Brain pericyte (primary cell): ENCODE measurements around the gene OPN1MW3.
"Not testable (repeated sequence)": the region's sequence is repeated elsewhere in the genome, so short reads cannot be mapped to it uniquely, and the experiment has no call there.

Experiments used
- DNase-seq: peaks from one replicate; pipeline ENCODE4 v3.0.0-alpha.2; 2012; ENCODE audit warnings: low read depth, low spot score

Gene OPN1MW3

DNA sequence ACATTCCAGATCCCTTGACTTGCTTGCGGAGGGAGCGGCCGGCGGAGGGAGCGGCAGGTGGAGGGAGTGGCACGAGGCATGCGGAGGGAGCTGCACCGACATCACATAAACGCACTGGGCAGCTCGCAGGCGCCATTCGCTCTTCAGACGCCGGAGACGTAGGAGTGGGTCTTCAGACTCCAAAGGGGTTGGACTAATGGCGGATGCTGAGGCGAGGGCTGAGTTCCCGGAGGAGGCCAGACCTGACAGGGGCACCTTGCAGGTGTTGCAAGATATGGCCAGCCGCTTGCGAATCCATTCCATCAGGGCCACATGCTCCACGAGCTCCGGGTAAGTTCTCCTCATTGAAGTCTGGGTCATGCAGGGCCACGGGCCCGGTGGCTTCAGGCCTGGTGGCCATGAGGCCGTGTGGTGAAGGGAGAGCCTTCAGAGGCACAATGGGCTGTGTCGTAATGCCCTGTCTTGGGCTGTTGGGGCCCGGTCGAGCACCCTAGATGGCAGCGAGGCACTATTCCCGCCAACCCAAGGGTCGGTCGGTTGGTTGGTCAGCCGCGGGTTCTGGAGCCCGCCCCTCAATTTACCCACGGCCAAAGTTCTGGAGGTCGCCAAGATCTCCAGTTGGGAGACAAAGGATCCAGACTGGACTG is 38.4 kb downstream of the OPN1MW3 start, which contains the start of gene TKTL1:
TKTL1 (plus strand) TSS at position 132 of the 647 bp plus-strand sequence; CDS start at position 197, 65 bp downstream.
- DNase-seq = no peak

- DNase-seq = no peak
These were observed 39.3 kb downstream of the OPN1MW3 start for GRCh38 chrX:154296731-154297130.

GRCh38 chrX:154298312-154298711 is 40.9 kb downstream of the OPN1MW3 start:
- DNase-seq = no peak

GRCh38 chrX:154300816-154301215 is 43.4 kb downstream of the OPN1MW3 start:
- no peak for DNase-seq

DNA sequence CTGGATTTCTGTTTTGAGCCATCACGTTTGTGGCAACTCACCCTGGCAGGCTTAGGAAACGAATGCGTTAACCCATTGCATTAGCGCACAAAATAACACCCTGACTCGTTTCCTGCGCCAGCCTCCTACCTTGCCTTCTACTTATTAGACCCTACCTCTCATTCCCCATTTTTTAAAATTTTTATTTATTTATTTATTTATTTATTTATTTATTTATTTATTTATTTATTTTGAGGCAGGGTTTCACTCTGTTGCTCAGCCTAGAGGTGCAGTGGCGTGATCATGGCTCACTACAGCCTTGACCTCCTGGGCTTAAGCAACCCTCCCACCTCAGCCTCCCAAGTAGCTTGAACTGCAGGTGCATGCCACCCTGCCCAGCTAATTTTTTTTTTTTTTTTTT is 45.6 kb downstream of the OPN1MW3 start:
- not testable (repeated sequence) for DNase-seq

DNA sequence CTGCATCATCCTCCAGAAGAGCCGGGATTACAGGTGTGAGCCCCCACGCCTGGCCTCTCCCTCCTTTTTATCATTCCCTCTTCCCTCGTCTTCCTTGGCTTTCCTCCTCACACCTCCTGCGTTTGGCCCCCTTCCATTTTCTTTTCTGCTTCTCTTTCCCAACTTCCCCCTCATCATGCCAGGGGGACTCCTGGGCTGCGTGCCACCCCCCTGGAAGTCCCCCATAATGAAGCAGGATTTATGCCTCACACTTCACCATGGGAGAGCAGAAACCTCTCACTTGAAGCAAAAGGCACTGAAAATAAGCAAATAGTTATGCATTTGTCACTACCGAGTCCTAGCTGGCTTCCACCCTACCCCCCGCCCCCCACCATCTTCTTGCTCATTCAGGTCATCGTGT is 46.1 kb downstream of the OPN1MW3 start:
- DNase-seq = no peak

DNA sequence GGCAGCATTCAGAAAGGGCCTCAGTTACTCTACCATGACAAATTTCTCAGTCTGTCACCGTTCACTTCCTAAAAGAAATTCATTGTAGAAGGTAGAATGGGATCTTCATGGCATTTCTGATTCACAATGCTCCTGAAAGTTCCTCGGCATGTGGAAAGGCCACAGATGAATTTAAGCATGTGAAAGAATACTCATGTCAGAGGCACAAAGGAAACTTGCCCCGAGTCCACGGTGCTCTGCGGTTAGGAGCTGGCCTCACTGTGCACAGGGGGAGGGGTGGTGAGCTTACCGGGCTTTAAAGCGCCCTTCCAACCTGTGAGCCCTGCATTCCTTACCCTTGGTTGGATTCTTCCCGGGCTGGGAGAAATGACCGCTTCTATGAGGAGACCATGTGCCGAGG is 47.5 kb downstream of the OPN1MW3 start:
- no peak for DNase-seq

GRCh38 chrX:154305541-154306205 is 48.3 kb downstream of the OPN1MW3 start:
- DNase-seq = no peak

GRCh38 chrX:154307202-154307601 is 49.8 kb downstream of the OPN1MW3 start:
- no peak for DNase-seq

- no peak for DNase-seq
These were observed 50.9 kb downstream of the OPN1MW3 start for GRCh38 chrX:154308108-154308946.

DNA sequence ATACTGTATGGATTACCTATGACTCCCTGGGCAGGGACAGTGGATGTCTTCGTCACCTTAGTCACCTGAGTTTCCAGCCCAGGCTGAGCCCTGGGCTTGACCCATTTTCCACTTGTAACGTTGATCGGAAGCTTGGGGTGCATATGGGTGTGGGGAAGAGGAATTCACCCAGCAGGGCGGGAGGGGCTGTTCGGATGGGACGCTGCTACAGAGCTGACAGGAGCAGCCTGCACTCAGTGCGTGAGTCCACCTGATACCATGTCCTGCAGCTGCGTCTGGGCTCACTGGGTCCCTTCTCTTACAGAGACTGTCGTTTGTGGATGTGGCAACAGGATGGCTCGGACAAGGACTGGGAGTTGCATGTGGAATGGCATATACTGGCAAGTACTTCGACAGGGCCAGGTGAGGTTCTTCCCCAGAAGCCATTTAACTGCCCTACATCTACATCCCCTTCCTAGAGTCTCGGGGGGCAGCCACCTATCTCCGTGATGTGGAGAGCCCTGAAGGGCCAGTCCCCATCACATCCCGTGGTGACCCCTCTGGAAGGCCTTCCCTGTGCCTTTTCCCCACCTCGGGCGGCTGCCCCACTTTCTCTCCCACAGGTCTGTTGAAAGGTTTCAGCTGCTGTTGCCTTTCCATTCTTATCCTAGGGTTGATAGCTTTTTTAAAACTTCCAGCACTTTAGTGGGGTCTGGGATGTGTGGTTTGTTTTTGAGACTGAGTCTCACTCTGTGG is 51.8 kb downstream of the OPN1MW3 start:
- no peak for DNase-seq

- DNase-seq = no peak
These were observed 53.5 kb downstream of the OPN1MW3 start for GRCh38 chrX:154310616-154311536.

DNA sequence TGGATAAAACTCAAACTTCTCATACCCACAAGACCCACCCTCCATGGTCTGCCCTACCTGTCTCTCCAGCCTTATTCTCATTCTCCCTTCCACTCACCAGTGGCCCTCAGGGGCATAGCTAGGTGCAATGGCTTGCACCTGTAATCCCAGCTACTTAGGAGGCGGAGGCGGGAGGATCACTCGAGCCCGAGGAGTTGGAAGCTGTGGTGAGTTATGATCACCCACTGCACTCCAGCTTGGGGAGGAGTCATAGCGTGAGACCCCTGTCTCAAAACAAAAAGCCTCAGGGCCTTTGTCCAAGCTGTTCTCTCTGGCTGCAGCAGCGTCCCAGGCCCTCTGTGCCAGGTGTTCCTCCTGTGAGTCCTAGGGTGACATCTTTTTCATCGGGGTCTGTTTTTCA is 54.7 kb downstream of the OPN1MW3 start:
- DNase-seq = no peak

- DNase-seq = no peak
These were observed 55.8 kb downstream of the OPN1MW3 start for GRCh38 chrX:154313147-154313546.

DNA sequence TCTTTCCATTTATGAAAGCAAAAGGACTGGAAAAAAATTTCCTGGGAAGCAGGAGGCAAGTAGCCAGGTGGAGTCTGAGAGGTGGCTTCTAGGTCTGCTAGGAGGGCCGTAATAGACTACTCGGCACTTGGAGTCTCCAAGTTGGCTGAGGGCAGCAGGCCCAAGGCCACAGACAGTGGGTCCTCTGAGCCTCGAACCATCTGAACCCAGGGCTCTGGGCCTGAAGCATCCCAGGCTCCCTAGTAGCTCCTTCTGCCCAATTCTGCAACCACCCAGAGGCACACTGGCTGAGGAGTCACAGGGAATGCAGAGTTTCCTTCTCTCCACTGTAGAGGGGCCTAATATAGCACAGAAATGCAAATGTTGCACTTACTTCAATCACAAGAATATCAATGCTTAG is 58.0 kb downstream of the OPN1MW3 start:
- DNase-seq = no peak

GRCh38 chrX:154317391-154317995 is 60.1 kb downstream of the OPN1MW3 start:
- no peak for DNase-seq

DNA sequence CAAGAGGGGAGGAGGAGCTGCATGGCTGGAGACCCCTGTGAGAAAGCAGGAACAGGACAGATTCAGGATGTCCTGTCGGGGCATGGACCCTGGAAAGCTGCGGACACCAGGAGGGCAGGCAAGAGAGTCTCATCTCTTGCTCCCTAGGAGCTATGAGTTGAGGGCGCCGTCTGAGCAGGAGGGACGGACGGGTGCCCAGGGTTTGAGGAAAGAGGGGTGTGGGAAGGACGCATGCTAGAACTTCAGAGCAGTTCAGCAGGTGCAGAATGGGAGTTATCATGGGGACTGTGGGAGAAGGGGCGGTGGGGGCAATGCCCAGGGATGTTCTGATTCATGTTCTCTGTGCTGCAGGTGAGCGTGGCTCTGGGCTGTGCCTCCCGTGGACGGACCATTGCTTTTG is 63.0 kb downstream of the OPN1MW3 start:
- DNase-seq = no peak
